ENCODE measurements around the gene EDAR. TPM values are rescaled to one million over a fixed set of nuclear protein-coding genes. Genes with fewer than 3 reads are reported as not detected.

Gene EDAR
- polyA plus RNA-seq, 3 donors = not detected

DNA sequence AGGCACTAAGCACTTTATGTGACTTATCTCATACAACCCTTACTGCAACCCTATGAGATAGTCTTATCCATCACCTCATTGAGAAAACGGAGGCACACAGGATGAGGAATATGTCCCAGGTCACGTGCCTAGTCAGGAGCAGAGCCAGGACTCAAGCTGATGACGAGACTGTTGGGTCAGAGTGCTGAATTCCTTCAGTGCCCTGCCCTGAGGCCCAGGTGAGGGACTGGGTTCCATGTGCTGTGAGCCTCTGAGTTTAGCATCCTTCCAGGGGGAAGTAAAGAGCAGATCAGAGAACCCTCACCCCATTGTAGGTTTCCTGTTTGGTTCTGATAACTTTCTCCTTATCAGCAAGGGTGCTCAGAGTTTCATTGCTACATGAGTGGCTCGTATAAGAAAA lies 11.7 kb upstream of the EDAR start:
- H3K27me3 Mint-ChIP-seq (ENCODE audit: low read depth in 3 of 3) = peaks cover 2 to 4% (median 3%) of the 10 kb centered on the region in 3 donors
- Histone ChIP-seq H3K4me2 (replicated peaks; ENCODE audit: extremely low read depth, low read length, poor library complexity, severe bottlenecking) (no peak overlapping the region), H2AFZ (ENCODE audit: insufficient read depth, low read depth, low read length, poor library complexity, severe bottlenecking) (no peak overlapping the region), H3K27ac (ENCODE audit: low read depth in 1 of 2, low read length in 2 of 2) (no peak overlapping the region), H3K9me3 (replicated peaks in 1 of 2; ENCODE audit: control insufficient read depth in 1 of 2, insufficient read depth in 1 of 2, low read length in 2 of 2) (no peaks in the 10 kb centered on the region), H3K27me3 (ENCODE audit: control insufficient read depth in 2 of 2, insufficient read depth in 2 of 2, low read length in 2 of 2) (no peaks in the 10 kb centered on the region), H3K36me3 (replicated peaks in 1 of 2; ENCODE audit: control insufficient read depth in 1 of 2, insufficient read depth in 2 of 2, low read length in 2 of 2) (no peaks in the 10 kb centered on the region), H3K9ac (ENCODE audit: insufficient read depth, low read length, poor library complexity, severe bottlenecking) (no peak overlapping the region), H3K79me2 (ENCODE audit: insufficient read depth, low read length) (no peaks in the 10 kb centered on the region), H4K20me1 (ENCODE audit: insufficient read depth, low read length) (no peaks in the 10 kb centered on the region), H3K4me3 (replicated peaks in 1 of 3; ENCODE audit: low read depth in 2 of 3, low read length in 3 of 3) (no peak overlapping the region), H3K4me1 (ENCODE audit: control insufficient read depth in 1 of 2, insufficient read depth in 2 of 2, low read length in 2 of 2) (no peaks in the 10 kb centered on the region)
- H3K4me1 Mint-ChIP-seq = no peaks in the 10 kb centered on the region
- intact Hi-C loops (cut with micrococcal nuclease) = no loop called here
- TF ChIP-seq CTCF (IDR thresholded peaks at IDR 0.05) = no peak
- H3K27ac Mint-ChIP-seq = no peak overlapping the region
- 96% methylated on average over 3 of the region's 4 CpGs for WGBS (ENCODE audit: insufficient coverage)
- no peaks in the 10 kb centered on the region for H3K36me3 Mint-ChIP-seq
- no peak for DNase-seq
- no peak overlapping the region for H3K4me3 Mint-ChIP-seq
- H3K9me3 Mint-ChIP-seq = no peaks in the 10 kb centered on the region

DNA sequence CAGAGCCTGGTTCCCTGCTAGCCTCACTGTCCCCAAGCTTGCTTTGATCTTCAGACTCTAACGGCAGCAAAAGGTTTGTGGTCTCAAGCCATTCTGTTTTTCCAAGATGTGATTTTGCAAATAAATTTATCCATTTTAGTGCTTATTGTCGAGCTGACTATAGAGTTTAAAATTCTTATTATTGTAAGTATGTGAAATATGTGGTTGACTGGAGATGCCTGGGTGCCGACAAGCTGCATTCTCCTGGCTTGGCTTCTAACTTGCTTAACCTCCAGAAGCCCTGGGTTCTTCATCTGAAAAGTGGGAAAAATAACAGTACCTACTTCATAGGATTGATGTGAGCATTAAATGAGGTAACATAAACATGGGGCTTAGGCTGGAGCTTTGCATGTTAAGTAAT lies 9.9 kb upstream of the EDAR start:
- no peak overlapping the region for H2AFZ ChIP-seq (ENCODE audit: insufficient read depth, low read depth, low read length, poor library complexity, severe bottlenecking)
- no peak overlapping the region for H3K27ac Mint-ChIP-seq

More for the DNA sequence above, 9.9 kb upstream of the EDAR start:
- Mint-ChIP-seq H3K27me3 (ENCODE audit: low read depth in 3 of 3) (peaks cover 0 to 5% (median 0%) of the 10 kb centered on the region in 3 donors), H3K36me3 (no peaks in the 10 kb centered on the region), H3K4me3 (no peak overlapping the region), H3K4me1 (no peaks in the 10 kb centered on the region), H3K9me3 (peaks cover 0 to 4% (median 0%) of the 10 kb centered on the region in 7 donors)
- Histone ChIP-seq H4K20me1 (ENCODE audit: insufficient read depth, low read length) (no peaks in the 10 kb centered on the region), H3K4me3 (replicated peaks in 1 of 3; ENCODE audit: low read depth in 2 of 3, low read length in 3 of 3) (no peak overlapping the region), H3K4me1 (ENCODE audit: control insufficient read depth in 1 of 2, insufficient read depth in 2 of 2, low read length in 2 of 2) (no peaks in the 10 kb centered on the region), H3K36me3 (replicated peaks in 1 of 2; ENCODE audit: control insufficient read depth in 1 of 2, insufficient read depth in 2 of 2, low read length in 2 of 2) (no peaks in the 10 kb centered on the region), H3K27ac (ENCODE audit: low read depth in 1 of 2, low read length in 2 of 2) (no peak overlapping the region), H3K27me3 (ENCODE audit: control insufficient read depth in 2 of 2, insufficient read depth in 2 of 2, low read length in 2 of 2) (no peaks in the 10 kb centered on the region), H3K9me3 (replicated peaks in 1 of 2; ENCODE audit: control insufficient read depth in 1 of 2, insufficient read depth in 1 of 2, low read length in 2 of 2) (no peaks in the 10 kb centered on the region), H3K9ac (ENCODE audit: insufficient read depth, low read length, poor library complexity, severe bottlenecking) (no peak overlapping the region), H3K4me2 (replicated peaks; ENCODE audit: extremely low read depth, low read length, poor library complexity, severe bottlenecking) (no peak overlapping the region), H3K79me2 (ENCODE audit: insufficient read depth, low read length) (no peaks in the 10 kb centered on the region)
- intact Hi-C loops (cut with micrococcal nuclease) = no loop called here
- TF ChIP-seq CTCF (IDR thresholded peaks at IDR 0.05) = no peak
- WGBS (ENCODE audit: insufficient coverage) = 100% methylated on average over 1 of the region's 3 CpGs
- no peak for DNase-seq
